Gastroesophageal sphincter (tissue), 4 donors: ENCODE data around the gene HSD11B1L. TPM values are rescaled to one million over a fixed set of nuclear protein-coding genes. Genes with fewer than 3 reads are reported as not detected.
"Not testable (repeated sequence)": the region's sequence is repeated elsewhere in the genome, so short reads cannot be mapped to it uniquely, and the experiment has no call there.

ENCODE experiments used
- ATAC-seq: fragments of 150-250 bp; one replicate; pipeline ENCODE4 v1.9.1; 2016; ENCODE audit warnings: mild to moderate bottlenecking, moderate library complexity
- H3K27ac ChIP-seq, 4 donors: fragments of 200-600 bp; sonication (generic) in 3 of 4; 1 replicate in 3 of 4; 2 replicates in 1 of 4; pipeline ENCODE4 v1.5.1; 2016 to 2019
- H3K27me3 ChIP-seq: fragments of 200-600 bp; sonication (generic); one replicate; pipeline ENCODE4 v1.5.1; 2019
- H3K36me3 ChIP-seq, 2 donors: fragments of 200-600 bp; sonication (generic); one replicate each; pipeline ENCODE4 v1.5.1; 2019; ENCODE audit warnings: control low read depth in 1 of 2
- H3K4me1 ChIP-seq, 3 donors: fragments of 200-600 bp; sonication (generic); 1 replicate in 2 of 3; 2 replicates in 1 of 3; pipeline ENCODE4 v1.5.1; 2016 to 2019; ENCODE audit warnings: control low read depth in 2 of 3
- H3K4me3 ChIP-seq, 2 donors: fragments of 200-600 bp; sonication (generic); one replicate each; pipeline ENCODE4 v1.5.1; 2019; ENCODE audit warnings: mild to moderate bottlenecking in 1 of 2, moderate library complexity in 1 of 2
- H3K9me3 ChIP-seq, 3 donors: fragments of 200-600 bp; sonication (generic); one replicate each; pipeline ENCODE4 v1.5.1; 2017 to 2019; ENCODE audit warnings: control low read depth in 2 of 3
- CTCF ChIP-seq, 4 experiments: fragments of 200-600 bp in 2 of 4; fragments of 450-650 bp in 2 of 4; sonication (generic) in 1 of 4; IDR thresholded peaks; one replicate each; pipeline ENCODE4 v1.5.1; 2017 to 2019; ENCODE audit warnings: antibody characterized with exemption in 4 of 4, mild to moderate bottlenecking in 2 of 4, moderate library complexity in 2 of 4
- EP300 ChIP-seq: sonication (generic); formaldehyde crosslinking; IDR thresholded peaks from one replicate; pipeline ENCODE4 v1.6.1; 2017; ENCODE audit warnings: antibody characterized with exemption, mild to moderate bottlenecking
- POLR2A ChIP-seq, 2 donors: fragments of 450-650 bp; IDR thresholded peaks; one replicate each; pipeline ENCODE4 v1.6.1; 2017; ENCODE audit warnings: antibody characterized with exemption in 2 of 2, mild to moderate bottlenecking in 2 of 2, moderate library complexity in 1 of 2
- POLR2AphosphoS5 ChIP-seq: sonication (generic); formaldehyde crosslinking; IDR thresholded peaks from one replicate; pipeline ENCODE4 v1.6.1; 2017; ENCODE audit warnings: antibody characterized with exemption
- WGBS, 2 donors: methylation state at CpG; one replicate each; pipeline ENCODE4 v1.1.5; 2018; ENCODE audit warnings: low coverage in 1 of 2; 5-methylcytosine and 5-hydroxymethylcytosine counted together
- total RNA-seq, 4 donors: library from RNA; depleted of rRNA; stranded (reverse); fragments of >200 nt; gene quantifications; one replicate each; pipeline ENCODE4 v1.1.0, GENCODE V29; 2016

Gene HSD11B1L
- total RNA-seq, 4 donors from 2014 or later: 11.2 to 22.9 (median 18.9) TPM

GRCh38 chr19:5687360-5688198 is 6.8 kb downstream of the HSD11B1L start:
- ATAC-seq: no peak

GRCh38 chr19:5688262-5688881 is 7.5 kb downstream of the HSD11B1L start:
- WGBS, 2 donors: 89 to 90% methylated on average over 7 to 12 of the region's 13 CpGs
- Histone ChIP-seq H3K36me3 (peaks cover 0 to 21% of the 10 kb centered on the region in 2 donors), H3K4me1 (peaks cover 0 to 58% (median 11%) of the 10 kb centered on the region in 3 donors)
- not testable (repeated sequence) for H3K27ac ChIP-seq, H3K27me3 ChIP-seq, H3K4me3 ChIP-seq, H3K9me3 ChIP-seq, ATAC-seq

More at GRCh38 chr19:5687360-5688198, 6.8 kb downstream of the HSD11B1L start:
- Histone ChIP-seq H3K4me3 (peak overlapping the region; percentile 28 to 68), H3K27ac (peak overlapping the region in 3 of 4 donors; percentile 88 to 90 (median 89)), H3K4me1 (peaks cover 0 to 50% (median 11%) of the 10 kb centered on the region in 3 donors), H3K9me3 (no peaks in the 10 kb centered on the region), H3K36me3 (peaks cover 0 to 13% of the 10 kb centered on the region in 2 donors), H3K27me3 (no peaks in the 10 kb centered on the region)
- 0% methylated on average over 1 of the region's 76 CpGs; no CpG with 5 or more reads in 1 of the 2 donors for WGBS, 2 donors
- TF ChIP-seq POLR2AphosphoS5 (no peak), CTCF (IDR thresholded peaks at IDR 0.05) (no peak), EP300 (no peak), POLR2A (IDR thresholded peaks at IDR 0.05) (no peak)

DNA sequence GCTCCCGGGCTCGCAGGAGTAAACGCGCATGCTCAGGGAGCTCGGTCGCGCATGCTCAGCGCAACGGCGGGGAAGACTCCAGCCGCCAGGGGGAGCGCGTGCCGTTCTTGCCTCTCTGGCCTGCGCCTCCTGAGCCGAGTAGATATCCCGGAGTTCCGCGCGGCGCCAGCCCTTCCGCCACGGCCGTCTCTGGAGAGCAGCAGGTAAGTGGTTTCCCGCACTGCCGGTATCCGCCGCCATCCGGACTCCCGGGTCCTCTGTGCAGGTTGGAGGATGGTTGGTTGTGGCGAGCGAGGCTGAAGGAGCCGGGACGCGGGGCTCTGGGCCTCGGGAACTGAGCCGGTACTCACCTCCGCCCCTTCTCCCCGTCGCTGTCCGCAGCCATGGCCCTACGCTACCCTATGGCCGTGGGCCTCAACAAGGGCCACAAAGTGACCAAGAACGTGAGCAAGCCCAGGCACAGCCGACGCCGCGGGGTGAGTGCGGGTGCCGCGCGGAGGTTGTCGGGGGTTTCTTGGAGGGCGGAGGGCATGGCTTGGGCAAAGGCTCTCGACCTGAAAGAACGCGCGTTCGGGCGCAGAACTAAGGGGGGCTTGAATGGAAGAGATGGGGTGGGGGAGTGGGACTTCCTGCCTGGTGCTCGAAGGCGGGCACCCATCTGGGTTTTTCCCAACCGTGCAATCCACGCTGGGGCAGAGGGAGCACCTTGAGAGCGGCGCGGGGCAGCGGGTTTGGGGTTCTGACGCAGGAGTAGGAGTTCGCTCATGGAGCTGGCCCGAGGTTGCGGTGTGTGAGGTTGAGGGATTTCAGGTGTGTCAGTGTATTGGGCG is 9.5 kb downstream of the HSD11B1L start, which contains the start of gene RPL36:
Gene RPL36 (plus strand): TSS at position 171 of the 830 bp plus-strand sequence. CDS start 213 bp downstream, at position 384.
- peak; percentile 82 for ATAC-seq
- 5% methylated on average over 4 of the region's 73 CpGs; no CpG with 5 or more reads in 1 of the 2 donors for WGBS, 2 donors
- no peaks in the 10 kb centered on the region for H3K9me3 ChIP-seq
- H3K4me1 ChIP-seq: peaks cover 0 to 67% (median 11%) of the 10 kb centered on the region in 3 donors
- peak within 1 kb of the TSS; percentile 60 to 85 for H3K4me3 ChIP-seq
- H3K27ac ChIP-seq: peak within 1 kb of the TSS; percentile 71 to 95 (median 94)
- no peaks in the 10 kb centered on the region for H3K27me3 ChIP-seq
- peaks cover 0 to 40% of the 10 kb centered on the region in 2 donors for H3K36me3 ChIP-seq
- peak; percentile 97 for TF ChIP-seq POLR2AphosphoS5
- TF ChIP-seq EP300: no peak
- TF ChIP-seq POLR2A (IDR thresholded peaks at IDR 0.05): peak; percentile 89
- TF ChIP-seq CTCF (IDR thresholded peaks at IDR 0.05): peak in 3 of 4 experiments; percentile 98 to 99 (median 99)

GRCh38 chr19:5690955-5691821 is 10.4 kb downstream of the HSD11B1L start:
- Histone ChIP-seq H3K9me3 (no peaks in the 10 kb centered on the region), H3K27me3 (no peaks in the 10 kb centered on the region), H3K4me3 (peak overlapping the region; percentile 60 to 85), H3K27ac (peak overlapping the region; percentile 71 to 95 (median 94)), H3K36me3 (peaks cover 0 to 49% of the 10 kb centered on the region in 2 donors), H3K4me1 (peaks cover 0 to 65% (median 11%) of the 10 kb centered on the region in 3 donors)
- no peak for ATAC-seq
- TF ChIP-seq POLR2AphosphoS5 (peak; percentile 13), EP300 (no peak), CTCF (IDR thresholded peaks at IDR 0.05) (peak in 1 of 4 experiments; percentile 7)
- 0 to 8% methylated on average over 2 to 14 of the region's 54 CpGs for WGBS, 2 donors
